NCI-H1930 (cell line): Measurements from ENCODE around the gene CHST15.

ENCODE experiments used
- DNase-seq, 2 experiments: peaks; one replicate each; lab custom pipeline; 2025; lab: John Stamatoyannopoulos, UW

The CHST15 gene

DNA sequence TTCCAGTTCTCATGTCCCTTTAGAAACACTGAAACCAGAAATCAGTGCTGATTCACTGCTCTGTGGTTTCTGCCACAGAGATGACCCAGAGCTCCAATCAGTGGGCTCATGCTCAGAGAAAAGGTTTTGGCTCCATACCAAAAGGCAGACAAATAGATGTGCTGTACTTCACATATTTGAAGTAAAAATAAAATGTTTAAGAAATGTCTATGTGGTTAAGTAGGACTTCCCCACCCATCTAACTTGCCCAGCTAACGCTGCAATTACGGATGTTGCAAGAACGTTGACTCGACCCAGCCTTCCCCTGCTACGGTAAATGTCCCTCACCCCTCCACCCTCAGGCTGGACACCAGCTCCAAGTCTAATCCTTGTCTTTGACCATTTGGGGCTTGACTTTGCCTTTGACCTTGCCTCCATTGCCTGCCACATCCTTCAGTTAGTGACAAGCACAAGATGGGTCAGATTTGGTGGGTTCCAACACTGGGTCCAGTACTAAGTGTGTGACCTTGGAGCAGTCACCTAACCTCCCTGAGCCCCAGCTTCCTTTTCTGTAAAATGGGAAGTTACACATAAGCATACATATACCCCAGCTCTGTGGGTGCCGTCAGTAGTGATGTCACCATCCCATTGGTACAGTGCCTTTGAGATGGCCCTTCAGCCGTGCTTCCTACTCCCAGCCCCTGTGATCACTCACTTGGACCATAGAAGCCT, 95.8 kb downstream of the CHST15 start:
- DNase-seq, result no peak

DNA sequence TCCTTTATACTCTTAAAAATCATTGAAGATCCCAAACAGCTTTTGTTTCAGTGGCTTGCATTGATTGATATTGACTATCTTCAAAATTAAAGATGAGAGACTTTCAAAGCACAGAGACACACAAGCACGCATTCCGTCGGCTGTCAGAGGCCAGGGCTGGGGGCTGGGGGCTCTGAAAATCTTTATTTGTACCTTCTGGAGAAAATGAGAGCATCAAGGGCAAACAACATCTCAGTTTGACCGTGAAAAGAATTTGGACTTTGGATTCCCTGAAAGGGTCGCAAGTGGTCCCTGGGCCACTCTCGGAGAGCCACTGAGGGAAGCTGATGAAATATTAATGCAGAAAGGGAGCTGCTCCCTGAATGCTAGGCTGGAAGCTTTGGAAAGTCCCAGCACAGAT, 96.4 kb downstream of the CHST15 start:
- DNase-seq, result no peak

- DNase-seq, result no peak
Measured at GRCh38 chr10:123996302-123996701, 97.1 kb downstream of the CHST15 start.

DNA sequence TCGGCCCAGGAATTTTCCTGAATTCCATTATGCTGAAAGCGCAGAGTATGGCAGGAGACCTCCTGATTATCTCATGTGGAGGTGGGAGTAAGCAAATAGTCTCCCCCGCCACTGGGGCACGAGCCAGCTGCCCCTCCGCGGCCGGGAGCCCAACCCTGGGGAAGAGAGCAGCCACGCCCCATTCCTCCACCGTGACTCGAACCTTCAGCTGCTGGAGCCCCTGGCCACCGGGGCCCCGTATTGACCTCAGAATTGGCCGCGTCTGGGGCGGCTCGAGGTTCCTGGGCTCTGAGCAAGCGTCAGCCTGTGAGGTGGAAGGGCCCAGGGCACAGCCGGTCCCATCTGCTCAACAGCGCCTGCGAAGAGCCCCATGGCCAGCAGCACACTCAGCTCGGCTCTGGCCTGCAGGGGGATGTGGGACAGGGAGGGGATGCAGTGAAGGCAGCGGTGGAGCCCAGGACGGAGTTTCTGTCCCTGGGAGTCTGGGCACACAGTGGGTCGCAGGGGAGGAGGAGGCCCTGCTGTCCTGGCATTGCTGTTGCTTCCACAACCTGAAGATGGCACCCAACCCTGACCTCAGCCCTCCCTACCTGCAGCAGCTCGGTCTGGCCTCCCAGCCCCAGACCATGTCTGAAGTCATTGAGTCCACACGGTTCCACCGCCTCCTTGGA, 97.8 kb downstream of the CHST15 start:
- DNase-seq, result peak in 1 of 2 experiments; percentile 11

- no peak for DNase-seq
Measured at GRCh38 chr10:123995082-123995460, 98.3 kb downstream of the CHST15 start.

DNA sequence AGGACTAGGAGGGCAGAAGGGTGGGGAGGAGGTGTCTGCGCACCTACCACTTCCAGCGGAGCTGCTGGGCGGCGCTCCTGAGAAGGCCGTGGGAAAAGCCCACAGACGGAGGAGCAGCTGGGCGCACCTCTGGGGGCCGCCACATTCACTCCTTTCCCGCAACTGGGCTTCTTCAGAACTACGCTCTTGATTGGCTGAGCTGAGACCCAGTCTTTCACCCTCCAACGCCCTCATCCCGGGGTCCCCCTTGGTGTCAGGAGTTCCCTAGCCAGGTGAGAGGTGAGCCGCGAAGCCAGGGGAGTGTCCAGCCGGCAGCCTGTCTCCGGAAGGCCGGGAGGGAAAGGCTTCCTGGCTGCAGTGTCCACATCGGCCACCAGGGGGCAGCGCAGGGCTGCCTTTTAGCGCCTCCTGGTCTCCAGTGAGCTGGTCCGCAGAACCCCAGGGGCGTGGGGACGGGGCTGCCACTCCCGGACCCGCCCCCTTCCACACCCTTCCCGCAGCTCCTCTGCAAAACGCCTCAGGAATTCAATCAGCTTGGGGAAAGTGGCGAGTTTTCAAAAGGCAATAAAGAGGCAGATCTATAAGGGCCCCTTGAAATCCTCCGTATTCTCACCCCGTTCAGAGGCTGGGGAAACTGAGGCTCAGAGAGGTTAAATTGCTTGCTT, 98.8 kb downstream of the CHST15 start:
- peak; percentile 10 to 52 for DNase-seq

DNA sequence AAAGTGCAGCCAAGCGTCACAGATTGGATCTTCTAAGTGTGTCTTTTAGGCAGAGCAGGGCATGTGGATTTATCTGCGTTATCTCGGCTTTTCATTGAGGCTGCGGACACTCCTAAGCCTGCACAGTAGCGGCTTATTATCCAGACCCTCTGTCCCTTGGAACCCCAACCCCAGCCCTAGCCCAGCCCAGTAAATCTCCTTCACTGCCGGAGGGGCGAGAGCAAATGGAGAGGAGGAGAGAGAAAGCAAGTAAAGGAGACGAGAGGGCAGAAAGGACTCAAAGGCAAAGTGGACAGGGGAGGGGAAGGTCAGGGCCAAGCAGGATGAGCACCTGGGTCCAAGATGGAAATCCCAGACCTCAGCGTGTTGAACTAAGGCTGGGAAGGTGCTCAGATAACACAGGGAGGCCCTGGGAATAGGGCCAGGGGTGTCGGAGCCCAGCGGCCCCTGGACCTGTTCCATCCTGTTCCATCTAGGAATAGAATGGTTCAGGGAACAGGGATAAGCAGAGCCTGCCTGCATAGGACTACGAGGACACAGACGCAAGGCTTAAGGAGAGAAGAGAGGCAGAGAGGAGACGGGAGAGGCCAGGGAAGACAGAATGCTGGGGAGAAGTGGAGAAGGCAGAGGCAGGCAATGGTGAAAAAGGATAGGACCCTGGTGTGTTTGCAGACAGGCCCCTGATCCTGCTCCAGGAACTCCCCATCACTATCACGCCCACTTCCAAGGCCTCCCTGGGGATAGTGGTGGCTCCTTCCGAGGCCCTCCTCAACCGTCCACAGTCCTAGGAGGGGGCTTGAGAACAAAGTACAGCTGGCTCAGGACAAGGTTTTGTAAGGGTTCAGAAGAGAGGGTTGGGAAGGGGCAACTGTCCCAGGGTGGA, 99.6 kb downstream of the CHST15 start:
- DNase-seq, result no peak

GRCh38 chr10:123991611-123992570, 101.5 kb downstream of the CHST15 start:
- no peak for DNase-seq

GRCh38 chr10:123990889-123991288, 102.5 kb downstream of the CHST15 start:
- no peak for DNase-seq

DNA sequence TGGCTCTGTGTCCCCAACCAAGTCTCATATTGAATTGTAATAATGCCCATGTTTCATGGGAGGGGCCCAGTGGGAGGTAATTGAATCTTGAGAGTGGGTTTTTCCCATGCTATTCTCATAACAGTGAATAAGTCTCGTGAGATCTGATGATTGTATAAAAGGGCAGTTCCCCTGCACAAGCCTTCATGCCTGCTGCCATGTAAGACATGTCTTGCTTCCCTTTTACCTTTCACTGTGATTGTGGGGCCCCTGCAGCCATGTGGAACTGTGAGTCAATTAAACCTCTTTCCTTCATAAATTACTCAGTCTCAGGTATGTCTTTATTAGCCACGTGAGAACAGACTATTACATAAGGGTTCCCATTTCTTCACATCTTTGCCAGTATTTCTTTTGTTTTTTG, 104.7 kb downstream of the CHST15 start:
- DNase-seq, result no peak

GRCh38 chr10:123986736-123987135, 106.7 kb downstream of the CHST15 start:
- no peak for DNase-seq

GRCh38 chr10:123974406-123974805, 119.0 kb downstream of the CHST15 start:
- DNase-seq, result no peak

DNA sequence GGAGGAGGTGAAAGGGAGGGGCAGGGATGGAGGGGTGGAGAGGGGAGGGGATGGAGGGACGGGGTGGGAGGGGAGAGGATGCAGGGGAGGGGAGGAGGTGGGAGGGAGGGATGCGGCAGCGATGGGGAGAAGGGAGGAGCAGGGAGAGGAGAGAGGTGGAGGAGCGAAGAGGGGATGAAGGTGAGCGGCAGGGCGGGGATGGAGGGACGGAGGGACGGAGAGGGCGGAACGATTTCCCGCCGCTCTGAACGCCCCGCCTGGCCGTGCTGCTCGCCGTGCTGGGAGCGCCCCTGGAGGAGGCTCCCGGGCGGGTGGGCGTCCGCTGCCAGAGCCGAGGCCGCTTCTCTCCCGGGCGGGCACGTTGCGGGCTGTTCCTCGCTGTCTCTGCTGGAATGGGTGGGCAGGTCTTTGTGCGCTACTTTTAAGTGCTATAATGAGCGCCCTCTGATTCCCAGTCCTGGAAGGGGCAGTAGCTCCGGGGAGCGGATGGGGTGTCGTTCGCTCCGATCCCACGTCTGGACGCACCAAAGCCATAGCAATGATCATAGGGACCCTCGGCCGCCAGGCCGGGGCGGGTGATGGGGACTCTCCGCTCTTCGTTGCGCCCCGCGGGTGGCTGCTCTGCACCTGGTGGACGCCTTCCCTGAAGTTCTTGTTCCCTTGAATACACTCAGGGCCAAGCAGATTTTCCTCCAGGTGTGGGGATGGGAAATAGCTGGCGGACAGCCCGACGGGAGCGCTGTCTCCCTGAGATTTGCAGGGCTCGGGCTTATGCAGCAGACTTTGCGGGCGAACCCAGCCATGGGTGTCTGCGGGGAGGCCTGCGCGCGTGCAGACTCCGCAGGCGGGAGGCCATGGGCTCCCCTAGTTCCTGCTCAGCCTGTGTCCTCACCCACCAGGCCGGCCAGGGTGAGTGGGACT, 120.7 kb downstream of the CHST15 start:
- no peak for DNase-seq

- DNase-seq, result no peak
Measured at GRCh38 chr10:123970927-123971286, 122.5 kb downstream of the CHST15 start.

DNA sequence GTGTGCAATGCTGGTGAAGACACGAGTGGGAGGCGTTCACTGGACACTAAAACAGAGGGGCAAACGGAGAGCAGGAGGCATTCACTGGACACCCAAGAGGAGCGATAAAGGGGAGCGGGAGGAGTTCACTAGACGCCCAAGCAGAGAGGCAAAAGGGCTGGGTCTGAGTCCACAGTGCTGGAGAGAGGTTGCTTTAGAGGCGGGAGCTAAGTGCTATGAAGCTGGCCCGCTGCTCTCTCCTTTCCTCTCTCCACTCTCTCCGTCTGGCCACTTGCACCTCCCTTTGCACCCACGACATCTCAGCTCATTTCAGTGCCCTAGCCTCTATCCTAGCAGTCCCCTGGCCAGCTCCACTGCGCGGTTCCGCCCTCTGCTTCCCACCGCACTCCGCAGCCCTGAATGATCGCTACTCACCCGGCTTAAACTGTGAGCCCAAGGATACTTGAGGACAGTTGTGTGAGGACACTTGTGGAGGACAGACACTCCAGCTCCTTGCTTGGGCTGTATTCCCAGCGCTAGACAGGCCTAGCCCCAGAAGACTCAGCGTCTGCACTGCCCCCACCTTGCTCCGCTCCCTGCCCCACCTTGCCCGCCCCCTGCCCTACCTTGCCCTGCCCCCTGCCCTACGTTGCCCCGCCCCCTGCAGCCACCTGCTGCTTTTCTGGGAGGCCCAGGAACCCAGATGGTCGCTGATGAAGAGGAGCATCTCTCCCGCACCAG, 123.0 kb downstream of the CHST15 start:
- no peak for DNase-seq

GRCh38 chr10:123967626-123968243, 125.7 kb downstream of the CHST15 start:
- peak; percentile 17 to 39 for DNase-seq

DNA sequence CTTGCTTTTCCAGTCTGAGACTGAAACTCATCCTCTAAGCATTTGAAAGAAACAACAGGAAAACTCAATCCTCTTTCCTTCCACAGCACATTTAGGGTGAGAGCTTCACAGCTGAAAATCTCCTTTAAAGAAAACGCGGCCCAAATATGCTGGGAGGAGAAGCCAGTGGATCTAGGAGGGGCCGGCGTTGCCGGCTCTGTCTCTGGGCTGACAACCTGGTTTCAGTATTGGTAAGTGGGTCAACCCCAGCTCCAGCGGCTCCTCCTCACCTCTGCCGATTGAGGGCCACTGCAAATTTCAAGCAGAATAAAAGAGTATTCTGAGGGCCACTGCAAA, 126.5 kb downstream of the CHST15 start:
- DNase-seq, result no peak

- no peak for DNase-seq
Measured at GRCh38 chr10:123965973-123966895, 127.2 kb downstream of the CHST15 start.
